HepG2 (cell line): ENCODE measurements around the gene PEX14. TPM values are rescaled to one million over a fixed set of nuclear protein-coding genes. Genes with fewer than 3 reads are reported as not detected.

Source experiments
- ATAC-seq: fragments of 200-7000 bp; cut with Tn5 transposase; 3 replicates; pipeline ENCODE4 v1.9.1; 2020; ENCODE audit warnings: mild to moderate bottlenecking, moderate library complexity
- BruUV-seq: library from RNA; stranded (reverse); fragments of 400-500 nt; replicated peaks from 2 replicates; lab custom pipeline; 2021; lab: Mats Ljungman, UMichigan
- CTCF ChIA-PET: fragments of 300-600 bp; formaldehyde crosslinking; extraction: SDS; loops from one replicate; lab custom pipeline; 2021; ENCODE audit warnings: low total read pairs, inconsistent platforms, low intra/inter-chr PET ratio; lab: Yijun Ruan, JAX
- POLR2A ChIA-PET: fragments of 350-600 bp; sonication (Branson Sonifier 250); formaldehyde crosslinking; loops from one replicate; lab custom pipeline; 2020; ENCODE audit warnings: antibody characterized with exemption, inconsistent platforms; lab: Yijun Ruan, JAX
- DNase-seq: peaks from one replicate; pipeline ENCODE4 v3.0.0-alpha.2; 2015; ENCODE audit warnings: low spot score
- FAIRE-seq: peaks from 3 replicates; lab custom pipeline; 2011; peaks lifted over from hg19 to GRCh38; lab: Jason Lieb, UNC
- H2AFZ ChIP-seq: one replicate; pipeline ENCODE4 v1.6.1; 2011; ENCODE audit warnings: low read length, inconsistent platforms
- H3K27ac ChIP-seq: fragments of 300-600 bp; 3 replicates; pipeline ENCODE4 v1.8.0; 2011; ENCODE audit warnings: mixed run types, mild to moderate bottlenecking, mixed read lengths, low read length, inconsistent platforms; ENCODE audit not compliant: insufficient read depth; ENCODE audit errors: extremely low read length
- H3K27me3 ChIP-seq, 2 experiments: fragments of 200-600 bp in 1 of 2; 2 replicates in 1 of 2; 3 replicates in 1 of 2; pipeline versions ENCODE4 v1.6.0 to v1.8.0; 2011; ENCODE audit warnings: low read length in 2 of 2, mild to moderate bottlenecking in 2 of 2, moderate library complexity in 2 of 2, inconsistent platforms in 1 of 2; ENCODE audit not compliant: insufficient read depth in 2 of 2, control insufficient read depth in 1 of 2
- H3K36me3 ChIP-seq, 2 experiments: fragments of 200-600 bp in 1 of 2; replicated peaks in 1 of 2; 2 replicates in 1 of 2; 3 replicates in 1 of 2; pipeline versions ENCODE4 v1.5.1 to v1.8.0; 2011; ENCODE audit warnings: low read length in 2 of 2, inconsistent platforms in 1 of 2; ENCODE audit not compliant: insufficient read depth in 2 of 2, control insufficient read depth in 1 of 2
- H3K4me1 ChIP-seq: 2 replicates; pipeline ENCODE4 v1.5.1; 2012; ENCODE audit warnings: low read length, inconsistent platforms; ENCODE audit not compliant: insufficient read depth
- H3K4me2 ChIP-seq: 2 replicates; pipeline ENCODE4 v1.6.0; 2011; ENCODE audit warnings: low read depth, low read length, inconsistent platforms
- H3K4me3 ChIP-seq, 3 experiments: fragments of 200-600 bp in 1 of 3; sonication (generic), shearing (Covaris generic) in 1 of 3; replicated peaks in 1 of 3; 2 replicates each; pipeline ENCODE4 v1.5.1; 2011 to 2016; ENCODE audit warnings: low read length in 3 of 3, inconsistent platforms in 2 of 3, low read depth in 2 of 3, mild to moderate bottlenecking in 2 of 3, control low read depth in 1 of 3, mixed read lengths in 1 of 3; ENCODE audit not compliant: insufficient read depth in 1 of 3
- H3K79me2 ChIP-seq: one replicate; pipeline ENCODE4 v1.6.1; 2011; ENCODE audit warnings: low read length, inconsistent platforms; ENCODE audit not compliant: insufficient read depth
- H3K9ac ChIP-seq: 2 replicates; pipeline ENCODE4 v1.6.0; 2011; ENCODE audit warnings: mild to moderate bottlenecking, low read depth, low read length, inconsistent platforms; ENCODE audit not compliant: insufficient read depth
- H3K9me3 ChIP-seq: 2 replicates; pipeline ENCODE4 v1.5.1; 2012; ENCODE audit warnings: mild to moderate bottlenecking, low read length
- H4K20me1 ChIP-seq: 2 replicates; pipeline ENCODE4 v1.6.0; 2011; ENCODE audit warnings: inconsistent platforms, mild to moderate bottlenecking, low read length, moderate library complexity; ENCODE audit not compliant: insufficient read depth
- CBX2 ChIP-seq, 2 experiments: fragments of 200-600 bp in 1 of 2; sonication (generic); formaldehyde crosslinking in 1 of 2; IDR thresholded peaks; 2 replicates each; pipeline versions ENCODE4 v1.7.0 to v1.8.1; 2018 to 2022; ENCODE audit warnings: low read depth in 2 of 2, low read length in 1 of 2, mild to moderate bottlenecking in 1 of 2, missing genetic modification reagents in 1 of 2
- JUNB ChIP-seq: sonication (generic); formaldehyde crosslinking; IDR thresholded peaks from 2 replicates; pipeline ENCODE4 v1.8.0; 2022; ENCODE audit warnings: missing genetic modification reagents, mild to moderate bottlenecking, borderline replicate concordance
- KLF6 ChIP-seq: IDR thresholded peaks from 2 replicates; pipeline ENCODE4 v1.8.0; 2016; ENCODE audit warnings: missing biosample characterization, missing genetic modification reagents
- MYNN ChIP-seq: sonication (generic); formaldehyde crosslinking; IDR thresholded peaks from 2 replicates; pipeline ENCODE4 v1.4.0; 2020; ENCODE audit warnings: mild to moderate bottlenecking, low read depth, missing genetic modification reagents
- NFYC ChIP-seq: IDR thresholded peaks from 2 replicates; pipeline ENCODE4 v1.6.1; 2016; ENCODE audit warnings: missing genetic modification reagents, missing compliant biosample characterization
- SAP130 ChIP-seq: IDR thresholded peaks from 2 replicates; pipeline ENCODE4 v1.6.1; 2016; ENCODE audit warnings: low read depth
- SP4 ChIP-seq: sonication (generic); formaldehyde crosslinking; IDR thresholded peaks from 2 replicates; pipeline ENCODE4 v1.8.1; 2023; ENCODE audit warnings: mild to moderate bottlenecking, missing genetic modification reagents
- ZNF484 ChIP-seq: sonication (generic); formaldehyde crosslinking; IDR thresholded peaks from 2 replicates; pipeline ENCODE4 v1.5.1; 2020; ENCODE audit warnings: mild to moderate bottlenecking, low read depth, missing genetic modification reagents, borderline replicate concordance
- ZNF496 ChIP-seq: sonication (generic); formaldehyde crosslinking; IDR thresholded peaks from 2 replicates; pipeline ENCODE4 v1.8.1; 2023; ENCODE audit warnings: mild to moderate bottlenecking, moderate library complexity, missing genetic modification reagents; ENCODE audit not compliant: insufficient replicate concordance
- ZNF549 ChIP-seq: sonication (generic); formaldehyde crosslinking; IDR thresholded peaks from 2 replicates; pipeline ENCODE4 v1.5.0; 2020; ENCODE audit warnings: missing genetic modification reagents
- ZNF749 ChIP-seq: sonication (generic); formaldehyde crosslinking; IDR thresholded peaks from 2 replicates; pipeline ENCODE4 v1.8.0; 2022; ENCODE audit warnings: mild to moderate bottlenecking, missing genetic modification reagents, moderate library complexity, borderline replicate concordance
- ZSCAN12 ChIP-seq: sonication (generic); formaldehyde crosslinking; IDR thresholded peaks from 2 replicates; pipeline ENCODE4 v1.9.0; 2021; ENCODE audit warnings: mild to moderate bottlenecking, missing genetic modification reagents
- WGBS: methylation state at CpG from one replicate; pipeline ENCODE4 v1.1.6; 2017; ENCODE audit warnings: low lambda C conversion rate; 5-methylcytosine and 5-hydroxymethylcytosine counted together
- in situ Hi-C: cut with HindIII; loops from 2 replicates; pipeline ENCODE4 v1.10.0; 2017; ENCODE audit warnings: low pct_unique_long_range_greater_than_20kb; ENCODE audit not compliant: extremely low pct_ligation_motif_present
- intact Hi-C: fragments of 100-400 bp; cut with micrococcal nuclease; formaldehyde crosslinking; loops from one replicate; pipeline ENCODE4 v1.10.0; 2022; ENCODE audit not compliant: unreplicated experiment
- polyA plus RNA-seq, 8 experiments: library from polyadenylated mRNA; depleted of rRNA in 3 of 8; stranded (reverse) in 7 of 8; unstranded in 1 of 8; fragments of >200 nt; fragmentation: Illumina TruSeq in 4 of 8; extraction: Trizol in 4 of 8; gene quantifications; 2 replicates each; pipeline versions ENCODE4 v1.2.1 to v1.2.3, GENCODE V29; 2011 to 2016; ENCODE audit warnings: low read depth in 4 of 8, missing spikeins in 1 of 8, mixed read lengths in 1 of 8; ENCODE audit not compliant: insufficient read depth in 1 of 8
- total RNA-seq, 5 experiments: library from RNA; depleted of rRNA; stranded (reverse); fragments of >200 nt; fragmentation: Illumina TruSeq; extraction: Trizol; gene quantifications; 2 replicates each; pipeline ENCODE4 v1.2.3, GENCODE V29; 2016; ENCODE audit warnings: low read depth in 1 of 5
- TF ChIP-seq, protein P1 (sequence below): sonication (generic); formaldehyde crosslinking; IDR thresholded peaks from 2 replicates; pipeline ENCODE4 v1.4.0; 2020; ENCODE audit warnings: mild to moderate bottlenecking, missing genetic modification reagents
- TF ChIP-seq, protein P2 (sequence below): sonication (generic); formaldehyde crosslinking; IDR thresholded peaks from 2 replicates; pipeline ENCODE4 v1.4.0; 2020; ENCODE audit warnings: missing genetic modification reagents, mild to moderate bottlenecking, borderline replicate concordance

The PEX14 gene
- total and polyA plus RNA-seq, 2 of the 13 experiments (the other 11 are each of a cell fraction or from before 2014, with no cell fraction given), result 6.5 to 9.9 TPM

DNA sequence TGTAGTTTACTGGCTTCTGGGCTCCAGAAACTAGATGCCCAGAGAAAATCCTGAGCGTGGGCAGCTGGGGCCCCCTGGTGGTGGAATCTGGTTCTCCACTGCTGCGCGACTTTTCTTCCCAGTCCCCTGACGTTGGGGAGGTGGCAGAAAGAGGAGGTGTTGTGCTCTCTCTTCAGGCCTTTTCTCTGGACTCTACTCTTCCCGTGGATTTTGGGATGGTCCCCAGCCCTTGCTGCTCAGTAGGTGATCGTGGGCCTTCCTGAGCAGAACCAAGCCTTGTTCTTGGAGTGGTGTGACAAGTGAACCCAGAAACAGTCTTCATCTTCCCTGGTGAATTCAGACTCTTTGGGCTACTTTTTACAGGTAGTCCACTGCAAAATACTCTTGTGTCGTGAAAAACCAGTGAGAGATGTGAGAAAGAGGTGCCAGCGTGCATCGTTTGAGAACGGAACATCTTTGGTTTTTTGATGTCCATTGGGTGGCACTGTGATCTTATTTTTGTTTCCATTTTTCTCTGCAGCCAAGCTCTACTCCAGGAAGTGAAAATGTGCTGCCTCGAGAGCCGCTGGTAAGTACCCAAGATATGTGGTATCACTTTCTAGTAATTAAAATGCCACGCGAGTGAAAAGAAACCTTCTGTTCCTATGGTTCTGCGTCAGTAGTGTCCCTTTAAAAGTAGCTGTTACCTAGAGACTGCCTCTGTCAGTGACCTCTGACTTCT, 20.2 kb downstream of the PEX14 start (continued):
- TF ChIP-seq, protein P1, sequence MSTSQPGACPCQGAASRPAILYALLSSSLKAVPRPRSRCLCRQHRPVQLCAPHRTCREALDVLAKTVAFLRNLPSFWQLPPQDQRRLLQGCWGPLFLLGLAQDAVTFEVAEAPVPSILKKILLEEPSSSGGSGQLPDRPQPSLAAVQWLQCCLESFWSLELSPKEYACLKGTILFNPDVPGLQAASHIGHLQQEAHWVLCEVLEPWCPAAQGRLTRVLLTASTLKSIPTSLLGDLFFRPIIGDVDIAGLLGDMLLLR, result no peak
- TF ChIP-seq, protein P2, sequence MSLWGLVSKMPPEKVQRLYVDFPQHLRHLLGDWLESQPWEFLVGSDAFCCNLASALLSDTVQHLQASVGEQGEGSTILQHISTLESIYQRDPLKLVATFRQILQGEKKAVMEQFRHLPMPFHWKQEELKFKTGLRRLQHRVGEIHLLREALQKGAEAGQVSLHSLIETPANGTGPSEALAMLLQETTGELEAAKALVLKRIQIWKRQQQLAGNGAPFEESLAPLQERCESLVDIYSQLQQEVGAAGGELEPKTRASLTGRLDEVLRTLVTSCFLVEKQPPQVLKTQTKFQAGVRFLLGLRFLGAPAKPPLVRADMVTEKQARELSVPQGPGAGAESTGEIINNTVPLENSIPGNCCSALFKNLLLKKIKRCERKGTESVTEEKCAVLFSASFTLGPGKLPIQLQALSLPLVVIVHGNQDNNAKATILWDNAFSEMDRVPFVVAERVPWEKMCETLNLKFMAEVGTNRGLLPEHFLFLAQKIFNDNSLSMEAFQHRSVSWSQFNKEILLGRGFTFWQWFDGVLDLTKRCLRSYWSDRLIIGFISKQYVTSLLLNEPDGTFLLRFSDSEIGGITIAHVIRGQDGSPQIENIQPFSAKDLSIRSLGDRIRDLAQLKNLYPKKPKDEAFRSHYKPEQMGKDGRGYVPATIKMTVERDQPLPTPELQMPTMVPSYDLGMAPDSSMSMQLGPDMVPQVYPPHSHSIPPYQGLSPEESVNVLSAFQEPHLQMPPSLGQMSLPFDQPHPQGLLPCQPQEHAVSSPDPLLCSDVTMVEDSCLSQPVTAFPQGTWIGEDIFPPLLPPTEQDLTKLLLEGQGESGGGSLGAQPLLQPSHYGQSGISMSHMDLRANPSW, result no peak
- TF ChIP-seq SP4 (CRISPR knock-in tag) (0 out of 2 replicates have a peak, but pooled peaks have one; percentile 18), JUNB (CRISPR knock-in tag) (no peak), ZSCAN12 (CRISPR knock-in tag) (no peak), SAP130 (peak; percentile 24; the same call in 1 of the 2 replicates), KLF6 (CRISPR knock-in tag) (no peak)

DNA sequence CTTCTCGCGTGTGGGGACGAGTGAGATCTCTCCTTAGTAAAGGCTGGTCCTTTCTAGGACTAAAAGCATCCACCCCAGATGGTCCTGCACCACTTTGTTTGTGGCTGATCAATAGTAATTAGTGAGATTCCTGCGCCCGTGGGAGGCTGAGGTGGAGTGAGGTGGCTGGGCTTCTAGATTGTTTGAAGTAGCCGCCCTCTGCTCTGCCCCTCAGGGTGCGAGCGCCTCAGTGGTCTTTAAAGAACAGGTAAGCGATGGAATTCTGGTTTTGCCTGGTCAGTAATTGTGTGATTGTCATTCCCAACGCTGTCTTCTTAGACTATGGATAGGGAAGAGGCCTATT, 20.7 kb downstream of the PEX14 start:
- BruUV-seq, result no TSS peak
- no peak for ATAC-seq
- no peak overlapping the region for H3K4me2 ChIP-seq
- no peak overlapping the region for H3K4me3 ChIP-seq
- H3K27ac ChIP-seq, result no peak overlapping the region
- TF ChIP-seq ZNF749 (CRISPR knock-in tag) (no peak), ZNF484 (CRISPR knock-in tag) (no peak), ZNF496 (no peak), ZNF549 (no peak), CBX2 (IDR thresholded peaks at IDR 0.05; ENCODE audit: low read depth, low read length) (no peak), CBX2 (CRISPR knock-in tag; IDR thresholded peaks at IDR 0.05; ENCODE audit: low read depth) (no peak), MYNN (CRISPR knock-in tag) (no peak), NFYC (CRISPR knock-in tag) (no peak)
- no peak for DNase-seq
- ChIA-PET POLR2A (no interaction called here), CTCF (interaction anchor here (1.2 to 2.2 kb wide), 4 partner anchors 9 to 372 kb away, joined by 4 to 23 read pairs (median 6); partner anchors contain the start of gene CENPS)
- H3K9ac ChIP-seq, result no peak overlapping the region
- no peak overlapping the region for H2AFZ ChIP-seq
- no peak for FAIRE-seq
- 95% methylated on average over 10 of the region's 10 CpGs for WGBS
- peaks cover 45% of the 10 kb centered on the region for H3K79me2 ChIP-seq
- peaks cover 2 to 15% of the 10 kb centered on the region in 2 experiments for H3K36me3 ChIP-seq
- H3K9me3 ChIP-seq, result no peaks in the 10 kb centered on the region
- intact Hi-C loops (no loop called here), in situ Hi-C loops (loop anchor here (5.0 kb wide), 1 partner anchor 63 kb away; the partner anchor contains the start of gene CENPS)
- no peaks in the 10 kb centered on the region for H3K27me3 ChIP-seq
- peaks cover 13% of the 10 kb centered on the region for H3K4me1 ChIP-seq
- peaks cover 19% of the 10 kb centered on the region for H4K20me1 ChIP-seq
